IMR-90 (cell line): ENCODE measurements around the gene PDZD2. TPM values are rescaled to one million over a fixed set of nuclear protein-coding genes. Genes with fewer than 3 reads are reported as not detected.

ENCODE experiments used
- ATAC-seq: fragments of 200-7000 bp; cut with Tn5 transposase; 2 replicates; pipeline ENCODE4 v1.9.1; 2020; ENCODE audit warnings: low read depth, mild to moderate bottlenecking, moderate library complexity
- BruUV-seq: library from RNA; stranded (reverse); fragments of 400-500 nt; replicated peaks from 2 replicates; lab custom pipeline; 2021; lab: Mats Ljungman, UMichigan
- CTCF ChIA-PET: fragments of 300-600 bp; formaldehyde crosslinking; extraction: SDS; loops from one replicate; lab custom pipeline; 2021; ENCODE audit warnings: antibody characterized with exemption; lab: Yijun Ruan, JAX
- POLR2A ChIA-PET: fragments of 300-600 bp; sonication (Branson Sonifier 250); formaldehyde crosslinking; loops from one replicate; lab custom pipeline; 2022; ENCODE audit warnings: antibody characterized with exemption; ENCODE audit not compliant: unreplicated experiment; lab: Charles Lee
- DNase-seq: peaks from one replicate; pipeline ENCODE4 v3.0.0; 2013
- H2AFZ ChIP-seq: replicated peaks from 2 replicates; pipeline ENCODE3; 2013; ENCODE audit warnings: low read length, mild to moderate bottlenecking; ENCODE audit not compliant: poor library complexity
- H2AK5ac ChIP-seq: 2 replicates; pipeline ENCODE4 v1.6.1; 2013; ENCODE audit warnings: low read depth, low read length, inconsistent platforms
- H2AK9ac ChIP-seq: replicated peaks from 2 replicates; pipeline ENCODE3; 2013; ENCODE audit warnings: mild to moderate bottlenecking, low read depth, low read length, moderate library complexity; ENCODE audit not compliant: poor library complexity
- H2BK120ac ChIP-seq: 2 replicates; pipeline ENCODE4 v1.6.1; 2013; ENCODE audit warnings: low read depth, low read length, inconsistent platforms
- H2BK15ac ChIP-seq: 3 replicates; pipeline ENCODE4 v1.6.1; 2013; ENCODE audit warnings: low read depth, low read length, inconsistent platforms
- H2BK20ac ChIP-seq: 2 replicates; pipeline ENCODE4 v1.6.1; 2013; ENCODE audit warnings: low read depth, mild to moderate bottlenecking, inconsistent platforms, low read length, moderate library complexity
- H2BK5ac ChIP-seq: 2 replicates; pipeline ENCODE4 v1.6.1; 2013; ENCODE audit warnings: mild to moderate bottlenecking, low read depth, low read length, inconsistent platforms; ENCODE audit not compliant: poor library complexity, severe bottlenecking
- H3K14ac ChIP-seq: replicated peaks from 2 replicates; pipeline ENCODE4 v1.6.1; 2013; ENCODE audit warnings: low read depth, low read length, inconsistent platforms
- H3K18ac ChIP-seq: 2 replicates; pipeline ENCODE4 v1.6.1; 2013; ENCODE audit warnings: low read depth, low read length, control low read depth
- H3K23ac ChIP-seq: 2 replicates; pipeline ENCODE4 v1.6.1; 2013; ENCODE audit warnings: low read depth, low read length, inconsistent platforms
- H3K27ac ChIP-seq: 2 replicates; pipeline ENCODE4 v1.5.1; 2013; ENCODE audit warnings: mild to moderate bottlenecking, control low read depth, low read length; ENCODE audit not compliant: insufficient read depth
- H3K27me3 ChIP-seq: 2 replicates; pipeline ENCODE4 v1.6.1; 2013; ENCODE audit warnings: low read length; ENCODE audit not compliant: control insufficient read depth, insufficient read depth
- H3K36me3 ChIP-seq: 2 replicates; pipeline ENCODE4 v1.6.1; 2013; ENCODE audit warnings: low read length, mixed read lengths; ENCODE audit not compliant: control insufficient read depth, insufficient read depth
- H3K4ac ChIP-seq: 2 replicates; pipeline ENCODE4 v1.6.1; 2013; ENCODE audit warnings: low read depth, low read length, inconsistent platforms
- H3K4me1 ChIP-seq: 2 replicates; pipeline ENCODE4 v1.6.1; 2013; ENCODE audit warnings: low read length, mixed read lengths; ENCODE audit not compliant: control insufficient read depth, insufficient read depth
- H3K4me2 ChIP-seq: 2 replicates; pipeline ENCODE4 v1.6.1; 2013; ENCODE audit warnings: low read depth, mild to moderate bottlenecking, control low read depth, low read length, moderate library complexity
- H3K4me3 ChIP-seq: 2 replicates; pipeline ENCODE4 v1.5.1; 2013; ENCODE audit warnings: low read depth, mild to moderate bottlenecking, control low read depth, low read length, moderate library complexity; ENCODE audit not compliant: insufficient read depth
- H3K56ac ChIP-seq: 2 replicates; pipeline ENCODE4 v1.6.1; 2013; ENCODE audit warnings: low read length, inconsistent platforms; ENCODE audit not compliant: insufficient read depth; ENCODE audit errors: extremely low read depth
- H3K79me1 ChIP-seq, 2 experiments: 2 replicates each; pipeline ENCODE4 v1.6.1; 2013; ENCODE audit warnings: low read length in 2 of 2, inconsistent platforms in 1 of 2, low read depth in 1 of 2
- H3K9ac ChIP-seq: 2 replicates; pipeline ENCODE4 v1.6.1; 2013; ENCODE audit warnings: low read depth, low read length, control low read depth
- H3K9me1 ChIP-seq: 2 replicates; pipeline ENCODE4 v1.6.1; 2013; ENCODE audit warnings: low read length, inconsistent platforms; ENCODE audit not compliant: insufficient read depth
- H3K9me3 ChIP-seq: 2 replicates; pipeline ENCODE4 v1.6.1; 2013; ENCODE audit warnings: low read length; ENCODE audit not compliant: control insufficient read depth, insufficient read depth
- H4K20me1 ChIP-seq: 2 replicates; pipeline ENCODE4 v1.6.1; 2013; ENCODE audit warnings: low read length, inconsistent platforms; ENCODE audit not compliant: insufficient read depth
- H4K5ac ChIP-seq: 2 replicates; pipeline ENCODE4 v1.6.1; 2013; ENCODE audit warnings: mild to moderate bottlenecking, low read depth, low read length, control low read depth
- H4K8ac ChIP-seq, 2 experiments: 2 replicates each; pipeline ENCODE4 v1.6.1; 2013; ENCODE audit warnings: low read depth in 2 of 2, low read length in 2 of 2, control low read depth in 1 of 2, inconsistent platforms in 1 of 2
- H4K91ac ChIP-seq: 2 replicates; pipeline ENCODE4 v1.6.1; 2013; ENCODE audit warnings: low read depth, low read length, inconsistent platforms; ENCODE audit not compliant: insufficient read depth
- CEBPB ChIP-seq: IDR thresholded peaks from 2 replicates; pipeline ENCODE4 v1.6.1; 2012; ENCODE audit warnings: low read depth, low read length, improper control_type of control experiment
- CHD1 ChIP-seq: IDR thresholded peaks from 2 replicates; pipeline ENCODE4 v1.6.1; 2012; ENCODE audit warnings: low read depth, low read length, improper control_type of control experiment
- ELK1 ChIP-seq: fragments of 150-350 bp; IDR thresholded peaks from 2 replicates; pipeline ENCODE4 v1.6.1; 2016; ENCODE audit warnings: low read depth, mild to moderate bottlenecking, low read length, moderate library complexity, borderline replicate concordance
- FOS ChIP-seq: fragments of 150-350 bp; IDR thresholded peaks from 2 replicates; pipeline ENCODE4 v1.6.1; 2016; ENCODE audit warnings: low read depth, low read length
- MAFK ChIP-seq: IDR thresholded peaks from 2 replicates; pipeline ENCODE4 v1.6.1; 2012; ENCODE audit warnings: low read depth, low read length, improper control_type of control experiment
- MAZ ChIP-seq: IDR thresholded peaks from 2 replicates; pipeline ENCODE4 v1.6.1; 2012; ENCODE audit warnings: low read depth, mild to moderate bottlenecking, low read length, improper control_type of control experiment, moderate library complexity, borderline replicate concordance
- NFE2L2 ChIP-seq: fragments of 150-350 bp; IDR thresholded peaks from 2 replicates; pipeline ENCODE4 v1.6.1; 2016; ENCODE audit warnings: low read depth, mild to moderate bottlenecking, low read length
- POLR2A ChIP-seq: IDR thresholded peaks from 2 replicates; pipeline ENCODE4 v1.6.1; 2012; ENCODE audit warnings: mild to moderate bottlenecking, low read depth, low read length
- RAD21 ChIP-seq: IDR thresholded peaks from 2 replicates; pipeline ENCODE4 v1.6.1; 2012; ENCODE audit warnings: low read length, improper control_type of control experiment
- RCOR1 ChIP-seq: IDR thresholded peaks from 2 replicates; pipeline ENCODE4 v1.6.1; 2012; ENCODE audit warnings: mild to moderate bottlenecking, low read length, improper control_type of control experiment; ENCODE audit not compliant: insufficient replicate concordance
- RFX5 ChIP-seq: IDR thresholded peaks from 2 replicates; pipeline ENCODE4 v1.8.0; 2012; ENCODE audit warnings: low read depth, mild to moderate bottlenecking, low read length, moderate library complexity
- SMC3 ChIP-seq: fragments of 150-350 bp; IDR thresholded peaks from 2 replicates; pipeline ENCODE4 v1.6.1; 2016; ENCODE audit warnings: low read depth, mild to moderate bottlenecking, antibody characterized with exemption, low read length, moderate library complexity
- USF2 ChIP-seq: fragments of 150-350 bp; IDR thresholded peaks from 2 replicates; pipeline ENCODE4 v1.6.1; 2017; ENCODE audit warnings: mild to moderate bottlenecking, antibody characterized with exemption, low read length, low read depth
- WGBS, 2 experiments: methylation state at CpG; one replicate each; pipeline versions ENCODE4 v1.1.5 to v1.1.7; 2013; ENCODE audit warnings: missing lambda C conversion rate in 2 of 2; ENCODE audit not compliant: insufficient read length in 1 of 2; ENCODE audit errors: extremely low coverage in 2 of 2; 5-methylcytosine and 5-hydroxymethylcytosine counted together
- dilution Hi-C: fragments of 300-500 bp; cut with HindIII; formaldehyde crosslinking; loops from one replicate; pipeline ENCODE4 v1.14.3; 2018; ENCODE audit warnings: low sequenced_read_pairs; ENCODE audit not compliant: unreplicated experiment
- in situ Hi-C: fragments of 300-500 bp; cut with MboI; formaldehyde crosslinking; loops from 3 replicates; pipeline ENCODE4 v1.14.3; 2019; ENCODE audit warnings: low sequenced_read_pairs, inconsistent platforms, mixed read lengths
- intact Hi-C: fragments of 100-400 bp; cut with micrococcal nuclease; formaldehyde crosslinking; loops from 2 replicates; pipeline ENCODE4 v1.10.0; 2022
- polyA plus RNA-seq, 3 experiments: library from polyadenylated mRNA; depleted of rRNA; stranded (reverse); fragments of >200 nt; gene quantifications; 2 replicates each; pipeline ENCODE4 v1.2.3, GENCODE V29; 2012; ENCODE audit warnings: low replicate concordance in 1 of 3
- total RNA-seq: library from RNA; depleted of rRNA; stranded (reverse); fragments of >200 nt; gene quantifications from 2 replicates; pipeline ENCODE4 v1.2.3, GENCODE V29; 2012
- TF ChIP-seq, protein P1 (sequence below): conservative IDR thresholded peaks from 2 replicates; pipeline ENCODE4 v1.5.1; 2012; ENCODE audit warnings: mild to moderate bottlenecking, low read depth, low read length, improper control_type of control experiment

Gene PDZD2
- total and polyA plus RNA-seq, 2 of the 4 experiments (the other 2 are of a cell fraction), result under 0.01 to 0.02 TPM

- H3K14ac ChIP-seq, result no peak overlapping the region
- in situ Hi-C loops, result no loop called here
- peak overlapping the region; percentile 18; the same call in 1 of the 2 replicates for H3K4ac ChIP-seq
- dilution Hi-C loops, result no loop called here
- no CpG with 5 or more reads among the region's 14 CpGs for WGBS, 2 experiments
- no peak overlapping the region for H4K5ac ChIP-seq
- peak overlapping the region; percentile 20 for H2BK5ac ChIP-seq
- H3K27ac ChIP-seq, result peak overlapping the region; percentile 45; the same call in 1 of the 2 replicates
- H3K18ac ChIP-seq, result peak overlapping the region; percentile 14
- peak overlapping the region; percentile 1; the same call in 1 of the 2 replicates for H3K4me3 ChIP-seq
- no peaks in the 10 kb centered on the region for H3K9me1 ChIP-seq
- H3K36me3 ChIP-seq, result no peaks in the 10 kb centered on the region
- no peak overlapping the region for H3K9ac ChIP-seq
- H2BK20ac ChIP-seq, result peak overlapping the region; percentile 37; the same call in 1 of the 2 replicates
- H3K4me1 ChIP-seq, result peaks cover 2% of the 10 kb centered on the region
- no TSS peak for BruUV-seq
- POLR2A ChIA-PET, result interaction anchor here (0.5 kb wide), 1 partner anchor 464 kb away, joined by 5 read pairs; no protein-coding TSS in a partner anchor
- H3K23ac ChIP-seq, result peak overlapping the region; percentile 70; the same call in 1 of the 2 replicates
- H2BK15ac ChIP-seq, result no peak overlapping the region
- intact Hi-C loops, result no loop called here
- H2BK120ac ChIP-seq, result peak overlapping the region; percentile 17; the same call in 1 of the 2 replicates
- ATAC-seq (peak; percentile 28), DNase-seq (no peak)
- peak overlapping the region; percentile 37; the same call in 1 of the 2 replicates for H2AK5ac ChIP-seq
- no peaks in the 10 kb centered on the region; the same call in 1 of the 2 replicates for H4K20me1 ChIP-seq
- H3K79me1 ChIP-seq, result no peaks in the 10 kb centered on the region
- H4K8ac ChIP-seq, result 0 out of 4 replicates have a peak overlapping the region, but pooled peaks of 1 of the 2 experiments have one; percentile 0
- peak overlapping the region; percentile 65 for H2AFZ ChIP-seq
- peak overlapping the region; percentile 80 for H3K4me2 ChIP-seq
- peak overlapping the region; percentile 82 for H2AK9ac ChIP-seq
- H3K27me3 ChIP-seq, result peaks cover 10% of the 10 kb centered on the region
- CTCF ChIA-PET, result interaction anchor here (0.8 to 3.5 kb wide), 4 partner anchors 9 to 50 kb away, joined by 3 to 7 read pairs (median 3); no protein-coding TSS in a partner anchor
- H3K9me3 ChIP-seq, result no peaks in the 10 kb centered on the region
- H4K91ac ChIP-seq, result no peak overlapping the region
- H3K56ac ChIP-seq, result no peak overlapping the region
- TF ChIP-seq RCOR1 (no peak), FOS (no peak), CEBPB (no peak), RAD21 (no peak), RFX5 (no peak), CHD1 (no peak), SMC3 (no peak), MAZ (no peak), POLR2A (no peak), ELK1 (no peak), USF2 (no peak), MAFK (no peak), NFE2L2 (no peak)
- TF ChIP-seq, protein P1, sequence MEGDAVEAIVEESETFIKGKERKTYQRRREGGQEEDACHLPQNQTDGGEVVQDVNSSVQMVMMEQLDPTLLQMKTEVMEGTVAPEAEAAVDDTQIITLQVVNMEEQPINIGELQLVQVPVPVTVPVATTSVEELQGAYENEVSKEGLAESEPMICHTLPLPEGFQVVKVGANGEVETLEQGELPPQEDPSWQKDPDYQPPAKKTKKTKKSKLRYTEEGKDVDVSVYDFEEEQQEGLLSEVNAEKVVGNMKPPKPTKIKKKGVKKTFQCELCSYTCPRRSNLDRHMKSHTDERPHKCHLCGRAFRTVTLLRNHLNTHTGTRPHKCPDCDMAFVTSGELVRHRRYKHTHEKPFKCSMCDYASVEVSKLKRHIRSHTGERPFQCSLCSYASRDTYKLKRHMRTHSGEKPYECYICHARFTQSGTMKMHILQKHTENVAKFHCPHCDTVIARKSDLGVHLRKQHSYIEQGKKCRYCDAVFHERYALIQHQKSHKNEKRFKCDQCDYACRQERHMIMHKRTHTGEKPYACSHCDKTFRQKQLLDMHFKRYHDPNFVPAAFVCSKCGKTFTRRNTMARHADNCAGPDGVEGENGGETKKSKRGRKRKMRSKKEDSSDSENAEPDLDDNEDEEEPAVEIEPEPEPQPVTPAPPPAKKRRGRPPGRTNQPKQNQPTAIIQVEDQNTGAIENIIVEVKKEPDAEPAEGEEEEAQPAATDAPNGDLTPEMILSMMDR, result no peak
Observed at GRCh38 chr5:32027093-32027716, 388.3 kb downstream of the PDZD2 start.
